Thymus (tissue), 11 donors: ENCODE measurements around the gene SLC39A10. TPM values are rescaled to one million over a fixed set of nuclear protein-coding genes. Genes with fewer than 3 reads are reported as not detected.
"Not testable (repeated sequence)": the region's sequence is repeated elsewhere in the genome, so short reads cannot be mapped to it uniquely, and the experiment has no call there.

ENCODE experiments used
- DNase-seq, 9 donors: peaks; one replicate each; pipeline ENCODE4 v3.0.0-alpha.2; 2013; ENCODE audit warnings: low spot score in 9 of 9, low read depth in 6 of 9, missing footprints in 1 of 9
- H3K27ac ChIP-seq, 2 donors: one replicate each; pipeline ENCODE4 v1.5.1; 2013; ENCODE audit warnings: control low read depth in 1 of 2, low read depth in 1 of 2, low read length in 1 of 2, mild to moderate bottlenecking in 1 of 2, moderate library complexity in 1 of 2
- H3K27me3 ChIP-seq, 2 donors: one replicate each; pipeline ENCODE4 v1.5.1; 2013; ENCODE audit warnings: low read length in 1 of 2; ENCODE audit not compliant: control insufficient read depth in 2 of 2, insufficient read depth in 1 of 2
- H3K36me3 ChIP-seq, 2 donors: one replicate each; pipeline ENCODE4 v1.5.1; 2013; ENCODE audit warnings: low read length in 1 of 2, mild to moderate bottlenecking in 1 of 2, moderate library complexity in 1 of 2; ENCODE audit not compliant: control insufficient read depth in 2 of 2, insufficient read depth in 2 of 2
- H3K4me1 ChIP-seq, 2 donors: one replicate each; pipeline ENCODE4 v1.5.1; 2013; ENCODE audit warnings: low read length in 2 of 2; ENCODE audit not compliant: control insufficient read depth in 2 of 2, insufficient read depth in 2 of 2
- H3K4me3 ChIP-seq, 2 donors: one replicate each; pipeline ENCODE4 v1.5.1; 2013; ENCODE audit warnings: low read length in 2 of 2, control low read depth in 1 of 2, mild to moderate bottlenecking in 1 of 2
- H3K9me3 ChIP-seq, 2 donors: one replicate each; pipeline ENCODE4 v1.5.1; 2013; ENCODE audit warnings: low read length in 1 of 2, mild to moderate bottlenecking in 1 of 2; ENCODE audit not compliant: control insufficient read depth in 2 of 2, insufficient read depth in 1 of 2
- WGBS: extraction: QIAGEN DNeasy Blood & Tissue Kit; methylation state at CpG from one replicate; pipeline ENCODE4 v1.1.7; 2013; 5-methylcytosine and 5-hydroxymethylcytosine counted together
- polyA plus RNA-seq: library from polyadenylated mRNA; stranded (reverse); fragments of 200-250 nt; gene quantifications from one replicate; pipeline ENCODE4 v1.2.3, GENCODE V29; 2013
- total RNA-seq: library from RNA; stranded (reverse); fragments of 120-200 nt; gene quantifications from one replicate; pipeline ENCODE4 v1.2.4, GENCODE V29; 2013
- donor health status: healthy.

The SLC39A10 gene
- total and polyA plus RNA-seq, 2 donors: 11.4 to 40.2 TPM

DNA sequence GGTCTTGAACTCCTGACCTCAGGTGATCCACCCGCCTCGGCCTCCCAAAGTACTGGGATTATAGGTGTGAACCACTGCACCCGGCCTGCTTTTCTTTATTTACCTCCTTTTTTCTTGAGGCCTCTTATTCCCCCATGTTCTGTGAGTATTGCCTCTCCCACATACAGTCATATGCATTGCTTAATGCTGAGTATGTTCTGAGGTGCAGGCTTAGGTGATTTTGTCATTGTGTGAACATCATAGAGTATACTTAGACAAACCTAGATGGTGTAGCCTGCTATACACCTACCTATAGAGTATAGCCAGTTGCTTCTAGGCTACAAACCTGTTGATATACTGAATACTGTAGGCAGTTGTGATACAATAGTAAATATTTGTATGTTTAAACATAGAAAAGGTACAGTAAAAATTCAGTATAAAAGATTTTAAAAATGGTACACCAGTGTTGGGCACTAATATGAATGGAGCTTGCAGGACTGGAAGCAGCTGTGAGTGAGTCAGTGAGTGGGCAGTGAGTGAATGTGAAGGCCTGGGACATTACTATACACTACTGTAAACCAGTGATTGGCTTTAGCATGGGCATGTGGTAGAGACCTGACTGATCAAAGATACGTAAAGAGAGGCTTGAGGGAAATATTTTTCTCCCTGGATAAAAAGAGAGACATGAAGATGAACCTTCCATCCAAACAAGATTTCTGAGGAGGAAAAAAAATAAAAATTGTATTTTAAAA is 17.6 kb downstream of the SLC39A10 start:
- 93% methylated on average over 4 of the region's 4 CpGs for WGBS
- H3K27me3 ChIP-seq: no peaks in the 10 kb centered on the region
- DNase-seq: no peak

DNA sequence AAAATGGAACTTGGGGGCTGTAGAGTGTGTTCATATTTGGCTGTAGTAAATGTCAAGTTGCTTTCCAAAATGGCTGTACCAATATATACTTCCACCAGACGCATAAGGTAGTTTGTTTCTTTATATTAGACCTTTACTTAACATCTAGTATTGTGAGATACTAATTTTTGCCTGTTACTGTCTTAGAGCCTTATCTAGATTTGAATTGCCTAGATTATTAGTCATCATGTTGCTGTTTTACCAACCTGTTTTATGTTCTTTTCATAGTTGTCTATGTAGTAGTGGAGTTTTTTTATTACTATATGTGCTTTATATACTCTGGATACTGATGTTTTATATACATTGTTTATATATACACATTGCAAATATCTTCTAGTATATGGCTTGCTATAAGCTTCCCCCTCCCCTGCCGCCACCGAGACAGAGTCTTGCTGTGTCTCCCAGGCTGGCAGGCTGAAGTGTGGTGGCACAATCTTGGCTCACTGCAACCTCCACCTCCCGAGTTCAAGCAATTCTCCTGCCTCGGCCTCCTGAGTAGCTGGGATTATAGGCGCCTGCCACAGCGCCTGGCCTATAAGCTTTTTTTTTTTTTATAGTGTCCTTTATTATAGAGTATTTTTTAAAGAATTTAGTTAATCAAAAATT is 18.9 kb downstream of the SLC39A10 start:
- no peaks in the 10 kb centered on the region for H3K4me1 ChIP-seq
- no peaks in the 10 kb centered on the region for H3K27me3 ChIP-seq
- H3K36me3 ChIP-seq: peaks cover 4 to 11% of the 10 kb centered on the region in 2 donors
- no peak overlapping the region for H3K27ac ChIP-seq
- WGBS: 98% methylated on average over 7 of the region's 7 CpGs
- no peaks in the 10 kb centered on the region for H3K9me3 ChIP-seq
- no peak overlapping the region for H3K4me3 ChIP-seq
- DNase-seq: no peak

More for the DNA sequence above, 17.6 kb downstream of the SLC39A10 start:
- Histone ChIP-seq H3K27ac (no peak overlapping the region), H3K9me3 (no peaks in the 10 kb centered on the region), H3K36me3 (no peaks in the 10 kb centered on the region), H3K4me3 (no peak overlapping the region), H3K4me1 (no peaks in the 10 kb centered on the region)

DNA sequence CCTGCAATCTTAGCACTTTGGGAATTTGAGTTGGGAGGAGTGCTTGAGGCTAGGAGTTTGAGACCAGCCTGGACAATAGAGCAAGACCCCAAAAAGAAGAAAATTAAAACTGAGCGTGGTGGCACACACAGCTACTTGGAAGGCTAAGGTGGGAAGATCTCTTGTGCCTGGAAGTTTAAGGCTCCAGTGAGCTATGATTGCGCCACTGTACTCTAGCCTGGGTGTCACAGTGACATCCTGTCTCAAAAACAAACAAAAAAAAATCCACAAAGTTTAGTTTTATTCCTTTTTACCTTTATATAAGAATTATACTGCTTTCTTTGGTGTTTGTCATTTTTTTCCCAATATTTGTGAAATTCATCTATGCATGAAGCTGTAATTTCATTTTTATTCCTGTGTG is 20.3 kb downstream of the SLC39A10 start:
- Histone ChIP-seq H3K36me3 (peaks cover 4 to 11% of the 10 kb centered on the region in 2 donors), H3K9me3 (no peaks in the 10 kb centered on the region), H3K27ac (no peak overlapping the region), H3K4me3 (no peak overlapping the region), H3K4me1 (no peaks in the 10 kb centered on the region), H3K27me3 (no peaks in the 10 kb centered on the region)
- WGBS: 97% methylated on average over 2 of the region's 2 CpGs
- no peak for DNase-seq

DNA sequence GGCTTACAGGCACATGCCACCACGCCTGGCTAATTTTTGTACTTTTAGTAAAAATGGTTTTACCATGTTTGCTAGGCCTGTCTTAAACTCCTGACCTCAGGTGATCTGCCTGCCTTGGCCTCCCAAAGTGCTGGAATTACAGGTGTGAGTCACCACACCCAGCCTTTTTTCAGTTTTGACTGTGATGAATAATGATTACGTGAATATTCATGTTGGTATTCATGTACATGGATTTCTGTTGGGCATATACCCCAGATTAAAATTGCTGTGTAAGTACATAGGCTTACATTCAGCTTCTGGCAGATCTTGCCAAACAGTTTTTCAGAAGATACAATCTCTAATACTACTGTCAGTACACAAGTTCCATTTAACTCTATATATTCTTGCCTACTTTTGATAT is 20.9 kb downstream of the SLC39A10 start:
- no peaks in the 10 kb centered on the region for H3K4me1 ChIP-seq
- H3K9me3 ChIP-seq: no peaks in the 10 kb centered on the region
- 98% methylated on average over 2 of the region's 2 CpGs for WGBS
- H3K4me3 ChIP-seq: no peak overlapping the region
- peaks cover 4 to 11% of the 10 kb centered on the region in 2 donors for H3K36me3 ChIP-seq
- H3K27ac ChIP-seq: no peak overlapping the region
- DNase-seq: no peak
- H3K27me3 ChIP-seq: no peaks in the 10 kb centered on the region

DNA sequence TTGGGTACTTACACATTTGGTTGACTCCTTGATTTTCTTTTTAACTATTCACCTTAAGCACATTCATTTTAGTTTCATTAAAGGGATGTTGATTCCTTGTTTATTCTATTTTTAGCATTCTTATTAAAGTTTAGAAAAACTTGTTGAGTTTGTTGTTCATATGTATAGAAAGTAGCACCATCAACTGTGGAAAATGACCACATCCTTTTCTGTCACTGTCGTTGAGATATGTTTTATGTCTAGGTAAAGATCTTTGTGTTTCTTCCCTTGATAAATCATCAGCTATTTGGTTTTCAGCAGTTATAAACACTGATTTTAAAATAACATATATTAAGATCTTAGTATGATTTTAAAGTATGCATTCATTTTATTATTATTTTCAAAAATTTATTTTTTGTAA is 25.1 kb downstream of the SLC39A10 start:
- WGBS: 52% methylated on average over 1 of the region's 1 CpG
- no peaks in the 10 kb centered on the region for H3K4me1 ChIP-seq
- H3K36me3 ChIP-seq: peaks cover 4 to 16% of the 10 kb centered on the region in 2 donors
- no peak overlapping the region for H3K4me3 ChIP-seq
- no peaks in the 10 kb centered on the region for H3K9me3 ChIP-seq
- no peak for DNase-seq
- H3K27me3 ChIP-seq: no peaks in the 10 kb centered on the region
- H3K27ac ChIP-seq: no peak overlapping the region

DNA sequence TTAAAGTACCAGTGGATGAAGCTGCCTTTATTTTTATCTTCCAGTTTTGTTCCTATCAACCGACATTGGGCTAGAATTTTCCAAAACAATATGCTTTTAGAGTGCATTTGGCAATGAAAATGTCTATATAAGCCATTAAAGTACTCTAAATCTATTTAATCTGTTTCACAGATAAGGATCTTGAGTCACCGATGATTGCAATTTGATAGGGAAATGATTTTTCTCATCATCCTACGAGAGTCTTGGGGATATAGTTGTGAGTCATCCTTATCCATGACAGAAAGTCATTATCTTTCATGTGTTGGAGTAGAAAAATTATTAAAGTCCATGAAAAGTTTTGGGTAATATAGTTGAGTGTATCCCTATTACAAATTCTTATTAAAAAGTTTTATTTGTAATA is 26.1 kb downstream of the SLC39A10 start:
- Histone ChIP-seq H3K4me1 (no peaks in the 10 kb centered on the region), H3K9me3 (no peaks in the 10 kb centered on the region), H3K27ac (no peak overlapping the region), H3K36me3 (peaks cover 4 to 16% of the 10 kb centered on the region in 2 donors), H3K27me3 (no peaks in the 10 kb centered on the region), H3K4me3 (no peak overlapping the region)
- DNase-seq: no peak
- WGBS: 96% methylated on average over 3 of the region's 3 CpGs

DNA sequence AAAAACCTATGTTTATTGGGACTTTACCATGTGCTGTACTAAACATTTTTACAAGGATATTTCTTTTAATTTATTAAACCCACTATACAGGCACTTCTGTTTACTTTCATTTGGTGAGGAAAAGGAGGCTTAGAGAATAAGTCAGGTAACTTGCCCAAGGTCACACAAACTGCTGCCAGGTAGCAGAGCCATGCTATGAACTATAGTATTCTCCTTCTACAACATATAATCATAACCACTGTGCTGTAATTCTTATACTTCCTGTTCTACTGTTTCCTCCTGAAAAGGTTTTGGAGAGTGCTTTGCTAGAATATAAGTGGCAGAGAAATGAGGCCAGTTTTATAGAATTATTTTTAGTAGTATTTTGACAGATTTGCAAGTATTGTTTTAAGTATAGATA is 29.5 kb downstream of the SLC39A10 start:
- Histone ChIP-seq H3K9me3 (no peaks in the 10 kb centered on the region), H3K27me3 (no peaks in the 10 kb centered on the region), H3K27ac (no peak overlapping the region), H3K4me3 (no peak overlapping the region), H3K4me1 (no peaks in the 10 kb centered on the region), H3K36me3 (peaks cover 3 to 9% of the 10 kb centered on the region in 2 donors)
- DNase-seq: no peak

DNA sequence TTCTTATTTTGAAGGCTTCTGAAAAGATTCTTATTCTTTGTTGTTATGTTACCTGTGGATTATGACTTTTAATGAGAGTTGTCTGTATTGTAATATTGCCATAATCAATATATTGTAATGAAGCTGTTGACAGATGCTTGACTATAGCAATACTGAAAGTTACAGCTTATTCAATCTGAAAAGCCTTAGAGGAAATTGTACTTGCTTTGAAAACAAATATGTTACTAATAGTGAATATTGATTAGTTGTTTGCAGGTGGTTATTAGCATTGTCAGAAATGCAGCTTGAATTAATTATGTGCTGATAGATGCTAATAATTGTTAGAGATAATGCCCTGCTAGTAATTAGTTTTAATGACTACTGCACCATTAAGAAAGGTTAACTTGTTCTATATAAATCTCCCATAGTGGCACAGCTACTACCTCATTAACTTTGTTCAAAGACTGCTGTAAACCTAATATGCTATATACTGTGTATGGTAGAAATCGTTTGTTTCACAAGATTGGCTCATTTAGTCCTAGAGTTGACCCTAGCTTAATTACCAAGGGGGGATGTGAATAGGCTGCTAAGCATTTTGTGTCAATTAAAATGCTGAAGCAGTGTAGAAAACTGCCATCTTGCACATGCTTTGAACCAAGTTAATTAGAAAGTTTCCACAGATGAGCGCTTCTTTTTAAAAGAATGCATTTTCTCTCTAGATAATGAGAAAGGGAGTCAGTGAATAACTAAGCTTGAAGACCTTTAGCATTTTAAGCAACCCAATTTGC is 30.5 kb downstream of the SLC39A10 start:
- Histone ChIP-seq H3K9me3 (no peaks in the 10 kb centered on the region), H3K27ac (no peak overlapping the region), H3K4me1 (no peaks in the 10 kb centered on the region), H3K27me3 (no peaks in the 10 kb centered on the region), H3K36me3 (peaks cover 3 to 9% of the 10 kb centered on the region in 2 donors), H3K4me3 (no peak overlapping the region)
- no peak for DNase-seq
- WGBS: 94% methylated on average over 2 of the region's 2 CpGs

DNA sequence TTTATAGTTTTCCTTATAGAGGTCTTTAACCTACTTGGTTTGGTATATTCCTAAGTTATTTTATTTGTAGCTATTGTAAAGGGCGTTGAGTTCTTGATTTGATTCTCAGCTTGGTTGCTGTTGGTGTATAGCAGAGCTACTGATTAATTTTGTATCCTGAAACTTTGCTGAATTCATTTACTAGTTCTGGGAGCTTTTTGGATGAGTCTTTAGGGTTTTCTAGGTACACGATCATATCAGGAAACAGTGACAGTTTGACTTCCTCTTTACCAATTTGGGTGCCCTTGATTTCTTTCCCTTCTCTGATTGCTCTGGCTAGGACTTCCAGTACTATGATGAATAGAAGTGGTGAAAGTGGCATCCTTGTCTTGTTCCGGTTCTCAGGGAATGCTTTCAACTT is 35.5 kb downstream of the SLC39A10 start:
- H3K4me1 ChIP-seq, H3K4me3 ChIP-seq, H3K27ac ChIP-seq, H3K9me3 ChIP-seq, H3K27me3 ChIP-seq, DNase-seq: not testable (repeated sequence)
- H3K36me3 ChIP-seq: peaks cover 10 to 13% of the 10 kb centered on the region in 2 donors
- WGBS: 89% methylated on average over 3 of the region's 3 CpGs
